H1 (cell line): Measurements from ENCODE around the gene PIK3R1. TPM values are rescaled to one million over a fixed set of nuclear protein-coding genes. Genes with fewer than 3 reads are reported as not detected.

Source experiments
- CTCF ChIA-PET: fragments of 300-600 bp; sonication (Branson Sonifier 250); formaldehyde crosslinking; loops from one replicate; lab custom pipeline; 2021; ENCODE audit not compliant: partially characterized antibody; lab: Charles Lee
- POLR2A ChIA-PET: fragments of 300-600 bp; sonication (Branson Sonifier 250); formaldehyde crosslinking; loops from one replicate; lab custom pipeline; 2021; ENCODE audit warnings: inconsistent platforms; ENCODE audit not compliant: partially characterized antibody; lab: Charles Lee
- DNase-seq, 2 experiments: peaks; one replicate each; pipeline versions ENCODE4 v3.0.0 to v3.0.0-alpha.2; 2010 to 2022; ENCODE audit warnings: low spot score in 2 of 2, low read depth in 1 of 2, mixed read lengths in 1 of 2
- FAIRE-seq: peaks from 2 replicates; lab custom pipeline; 2011; peaks lifted over from hg19 to GRCh38; lab: Jason Lieb, UNC
- H2AFZ ChIP-seq: 2 replicates; pipeline ENCODE4 v1.8.1; 2012; ENCODE audit warnings: low read length, inconsistent platforms
- H2AK5ac ChIP-seq: 2 replicates; pipeline ENCODE4 v1.6.1; 2013; ENCODE audit warnings: low read depth, low read length
- H2BK120ac ChIP-seq: replicated peaks from 2 replicates; pipeline ENCODE3; 2013; ENCODE audit warnings: low read depth, low read length, inconsistent platforms
- H2BK12ac ChIP-seq: 2 replicates; pipeline ENCODE4 v1.6.1; 2013; ENCODE audit warnings: low read depth, low read length
- H2BK15ac ChIP-seq: 2 replicates; pipeline ENCODE4 v1.6.1; 2013; ENCODE audit warnings: low read length
- H2BK20ac ChIP-seq: 2 replicates; pipeline ENCODE4 v1.6.1; 2013; ENCODE audit warnings: low read length
- H2BK5ac ChIP-seq: 2 replicates; pipeline ENCODE4 v1.6.1; 2013; ENCODE audit warnings: low read depth, low read length
- H3K14ac ChIP-seq: 2 replicates; pipeline ENCODE4 v1.6.1; 2013; ENCODE audit warnings: inconsistent platforms; ENCODE audit not compliant: insufficient read length
- H3K18ac ChIP-seq: 2 replicates; pipeline ENCODE4 v1.6.1; 2013; ENCODE audit warnings: low read length; ENCODE audit errors: extremely low read depth
- H3K23ac ChIP-seq: 2 replicates; pipeline ENCODE4 v1.6.1; 2013; ENCODE audit warnings: inconsistent platforms; ENCODE audit not compliant: insufficient read length
- H3K23me2 ChIP-seq: 2 replicates; pipeline ENCODE4 v1.6.1; 2013; ENCODE audit warnings: low read depth, low read length
- H3K27ac ChIP-seq: 2 replicates; pipeline ENCODE4 v1.6.1; 2011; ENCODE audit warnings: low read depth, low read length, inconsistent platforms
- H3K27me3 ChIP-seq, 4 experiments: replicated peaks in 1 of 4; 1 replicate in 1 of 4; 2 replicates in 3 of 4; pipeline versions ENCODE4 v1.6.1 to v1.8.1; 2011 to 2013; ENCODE audit warnings: low read length in 3 of 4, mild to moderate bottlenecking in 3 of 4, inconsistent platforms in 2 of 4, mixed read lengths in 2 of 4, moderate library complexity in 1 of 4; ENCODE audit not compliant: control insufficient read depth in 3 of 4, insufficient read depth in 3 of 4; ENCODE audit errors: extremely low read depth in 1 of 4
- H3K36me3 ChIP-seq, 4 experiments: 2 replicates each; pipeline versions ENCODE4 v1.6.1 to v1.8.1; 2011 to 2013; ENCODE audit warnings: mild to moderate bottlenecking in 4 of 4, low read length in 3 of 4, moderate library complexity in 2 of 4, control low read depth in 1 of 4, inconsistent platforms in 1 of 4; ENCODE audit not compliant: insufficient read depth in 4 of 4, control insufficient read depth in 2 of 4
- H3K4ac ChIP-seq: replicated peaks from 2 replicates; pipeline ENCODE3; 2013; ENCODE audit warnings: low read length, low read depth, mixed read lengths, inconsistent platforms; ENCODE audit not compliant: insufficient read length
- H3K4me1 ChIP-seq, 4 experiments: replicated peaks in 1 of 4; 1 replicate in 1 of 4; 2 replicates in 3 of 4; pipeline versions ENCODE4 v1.6.1 to v1.8.1; 2011 to 2013; ENCODE audit warnings: low read length in 3 of 4, inconsistent platforms in 2 of 4, mixed read lengths in 1 of 4; ENCODE audit not compliant: insufficient read depth in 4 of 4, control insufficient read depth in 3 of 4
- H3K4me2 ChIP-seq, 2 experiments: 2 replicates each; pipeline versions ENCODE4 v1.6.1 to v1.8.1; 2011 to 2013; ENCODE audit warnings: low read depth in 2 of 2, low read length in 2 of 2, control low read depth in 1 of 2, inconsistent platforms in 1 of 2, mild to moderate bottlenecking in 1 of 2; ENCODE audit not compliant: insufficient read depth in 1 of 2
- H3K4me3 ChIP-seq, 4 experiments: fragments of 200-600, 300-600 bp in 1 of 4; sonication (generic), shearing (Covaris generic), sonication (Bioruptor Twin) in 1 of 4; 2 replicates each; pipeline versions ENCODE4 v1.5.1 to v1.8.1; 2011 to 2016; ENCODE audit warnings: low read length in 4 of 4, low read depth in 3 of 4, control low read depth in 2 of 4, inconsistent platforms in 2 of 4, mild to moderate bottlenecking in 2 of 4, mixed read lengths in 1 of 4, moderate library complexity in 1 of 4; ENCODE audit not compliant: insufficient read depth in 2 of 4; ENCODE audit errors: extremely low read depth in 1 of 4
- H3K56ac ChIP-seq: replicated peaks from 2 replicates; pipeline ENCODE3; 2013; ENCODE audit warnings: low read depth, mild to moderate bottlenecking, mixed read lengths, low read length, inconsistent platforms; ENCODE audit not compliant: insufficient read length
- H3K79me1 ChIP-seq: 2 replicates; pipeline ENCODE4 v1.6.1; 2013; ENCODE audit warnings: low read depth, low read length, control low read depth
- H3K79me2 ChIP-seq, 2 experiments: 2 replicates each; pipeline versions ENCODE4 v1.6.1 to v1.8.1; 2012 to 2013; ENCODE audit warnings: low read length in 2 of 2, mild to moderate bottlenecking in 2 of 2, inconsistent platforms in 1 of 2; ENCODE audit not compliant: insufficient read depth in 2 of 2, control insufficient read depth in 1 of 2
- H3K9ac ChIP-seq, 4 experiments: replicated peaks in 1 of 4; 1 replicate in 1 of 4; 2 replicates in 3 of 4; pipeline versions ENCODE4 v1.6.1 to v1.8.1; 2011 to 2013; ENCODE audit warnings: low read depth in 3 of 4, low read length in 3 of 4, control low read depth in 2 of 4, mild to moderate bottlenecking in 2 of 4, moderate library complexity in 2 of 4, inconsistent platforms in 1 of 4; ENCODE audit errors: extremely low read depth in 1 of 4
- H3K9me3 ChIP-seq, 2 experiments: 2 replicates each; pipeline versions ENCODE4 v1.6.1 to v1.8.1; 2012 to 2013; ENCODE audit warnings: mild to moderate bottlenecking in 2 of 2, moderate library complexity in 2 of 2, control low read depth in 1 of 2, inconsistent platforms in 1 of 2, low read depth in 1 of 2, low read length in 1 of 2, mixed read lengths in 1 of 2; ENCODE audit not compliant: insufficient read depth in 2 of 2
- H4K20me1 ChIP-seq, 2 experiments: replicated peaks in 1 of 2; 2 replicates each; pipeline versions ENCODE3 to v1.8.1; 2011 to 2013; ENCODE audit warnings: inconsistent platforms in 2 of 2, low read length in 2 of 2, mild to moderate bottlenecking in 1 of 2; ENCODE audit not compliant: insufficient read depth in 2 of 2, control insufficient read depth in 1 of 2
- H4K5ac ChIP-seq: 2 replicates; pipeline ENCODE4 v1.6.1; 2013; ENCODE audit warnings: low read length, low read depth, mixed read lengths, inconsistent platforms; ENCODE audit not compliant: insufficient read length
- H4K8ac ChIP-seq: 2 replicates; pipeline ENCODE4 v1.8.0; 2013; ENCODE audit warnings: mild to moderate bottlenecking, moderate library complexity, low read length, inconsistent platforms; ENCODE audit not compliant: insufficient read depth; ENCODE audit errors: extremely low read depth
- H4K91ac ChIP-seq: replicated peaks from 2 replicates; pipeline ENCODE3; 2013; ENCODE audit warnings: low read length, mixed read lengths, inconsistent platforms; ENCODE audit not compliant: insufficient read length
- CTBP2 ChIP-seq: IDR thresholded peaks from 2 replicates; pipeline ENCODE4 v1.7.0; 2011; ENCODE audit warnings: borderline replicate concordance, mild to moderate bottlenecking, moderate library complexity, mixed read lengths, low read length; ENCODE audit not compliant: insufficient read depth, insufficient read length
- HDAC2 ChIP-seq, 2 experiments: fragments of 300-600 bp in 1 of 2; sonication (generic) in 1 of 2; IDR thresholded peaks; 2 replicates each; pipeline ENCODE4 v1.6.1; 2011 to 2012; ENCODE audit warnings: low read depth in 2 of 2, low read length in 2 of 2, mild to moderate bottlenecking in 2 of 2, moderate library complexity in 2 of 2, borderline replicate concordance in 1 of 2, inconsistent platforms in 1 of 2
- POLR2A ChIP-seq, 2 experiments: IDR thresholded peaks; 1 replicate in 1 of 2; 2 replicates in 1 of 2; pipeline ENCODE4 v1.6.1; 2011; ENCODE audit warnings: low read depth in 2 of 2, low read length in 2 of 2, mild to moderate bottlenecking in 2 of 2; ENCODE audit errors: control extremely low read depth in 1 of 2
- POU5F1 ChIP-seq: IDR thresholded peaks from 2 replicates; pipeline ENCODE4 v1.6.1; 2011; ENCODE audit warnings: low read depth, mild to moderate bottlenecking, low read length, moderate library complexity
- RBBP5 ChIP-seq: IDR thresholded peaks from 2 replicates; pipeline ENCODE4 v1.7.1; 2012; ENCODE audit warnings: low read depth, mild to moderate bottlenecking, inconsistent platforms, low read length, moderate library complexity, borderline replicate concordance
- RNF2 ChIP-seq: fragments of 200-900, 300-1000 bp; sonication (generic); IDR thresholded peaks from 2 replicates; pipeline ENCODE4 v1.7.1; 2016; ENCODE audit warnings: borderline replicate concordance, low read depth, mild to moderate bottlenecking, antibody characterized with exemption, low read length; ENCODE audit not compliant: poor library complexity, severe bottlenecking; ENCODE audit errors: missing control alignments
- RXRA ChIP-seq: IDR thresholded peaks from 2 replicates; pipeline ENCODE4 v1.6.1; 2011; ENCODE audit warnings: low read depth, mild to moderate bottlenecking, low read length, moderate library complexity; ENCODE audit not compliant: insufficient read depth
- SIX5 ChIP-seq: IDR thresholded peaks from 2 replicates; pipeline ENCODE4 v1.6.1; 2011; ENCODE audit warnings: mild to moderate bottlenecking, low read depth, low read length
- TAF1 ChIP-seq: IDR thresholded peaks from 2 replicates; pipeline ENCODE4 v1.6.1; 2011; ENCODE audit warnings: mild to moderate bottlenecking, low read depth, low read length
- ZNF274 ChIP-seq: IDR thresholded peaks from 2 replicates; pipeline ENCODE4 v1.7.0; 2012; ENCODE audit warnings: low read length, borderline replicate concordance; ENCODE audit errors: extremely low read depth
- WGBS, 2 experiments: shearing (Covaris generic) in 1 of 2; methylation state at CpG; one replicate each; pipeline versions ENCODE4 v1.1.6 to v1.1.7; 2013 to 2015; ENCODE audit warnings: low lambda C conversion rate in 2 of 2, mixed read lengths in 2 of 2, inconsistent platforms in 1 of 2, low coverage in 1 of 2, missing lambda C conversion rate in 1 of 2; ENCODE audit not compliant: insufficient replicate concordance in 2 of 2, insufficient coverage in 1 of 2, insufficient read length in 1 of 2; ENCODE audit errors: extremely low coverage in 1 of 2, missing lambda C conversion rate in 1 of 2; 5-methylcytosine and 5-hydroxymethylcytosine counted together
- polyA plus RNA-seq, 7 experiments: library from polyadenylated mRNA; depleted of rRNA in 3 of 7; stranded (reverse) in 5 of 7; unstranded in 2 of 7; fragments of >200 nt in 5 of 7; fragments of 200-250 nt in 2 of 7; gene quantifications; 1 replicate in 5 of 7; 2 replicates in 1 of 7; 4 replicates in 1 of 7; pipeline versions ENCODE4 v1.2.1 to v1.2.3, GENCODE V29; 2011 to 2013; ENCODE audit warnings: missing spikeins in 2 of 7, mixed read lengths in 2 of 7
- total RNA-seq: library from RNA; stranded (reverse); fragmentation: NEBNext Ultra II Directional; extraction: Animal tissue kit (Norgen Biotek cat#: 25700); gene quantifications from 2 replicates; pipeline ENCODE4 v1.2.1, GENCODE V29; 2021
- TF ChIP-seq, protein P1 (sequence below), 3 experiments: IDR thresholded peaks; 1 replicate in 2 of 3; 2 replicates in 1 of 3; pipeline versions ENCODE4 v1.5.1 to v1.6.1; 2011; ENCODE audit warnings: low read length in 3 of 3, mild to moderate bottlenecking in 3 of 3, inconsistent platforms in 2 of 3, low read depth in 1 of 3, moderate library complexity in 1 of 3; ENCODE audit not compliant: insufficient read depth in 1 of 3; ENCODE audit errors: control extremely low read depth in 1 of 3

Gene PIK3R1
- total and polyA plus RNA-seq, 2 of the 8 experiments (the other 6 are each of a cell fraction or from before 2014, with no cell fraction given): 2.3 to 13.7 TPM

DNA sequence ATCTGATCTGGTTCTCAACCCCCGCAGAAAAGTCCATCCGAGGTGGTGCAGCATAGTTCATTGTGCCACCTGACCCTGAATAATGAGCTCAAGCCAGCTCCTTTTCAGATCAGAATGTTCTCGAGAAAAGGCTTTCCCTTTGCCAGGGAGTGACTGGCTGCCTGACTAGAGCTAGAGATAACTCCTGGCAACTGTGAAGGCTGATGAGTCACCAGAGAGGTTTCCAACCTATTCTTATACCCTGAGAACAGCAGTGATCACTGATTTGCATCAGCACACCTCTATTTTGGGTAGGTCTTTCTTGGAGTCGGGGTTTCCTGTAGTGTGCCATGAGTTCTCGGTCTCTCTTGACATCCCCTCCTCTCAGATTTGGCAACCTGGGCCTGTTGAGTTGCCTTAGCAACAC is 127.9 kb downstream of the PIK3R1 start:
- Histone ChIP-seq H3K27me3 (no peaks in the 10 kb centered on the region), H2BK15ac (no peak overlapping the region), H2BK120ac (no peak overlapping the region), H3K4me1 (0 out of 7 replicates have a peak, but pooled peaks cover 0 to 2% (median under 1%) of the 10 kb centered on the region in 4 experiments), H3K9me3 (0 out of 4 replicates have a peak, but pooled peaks cover 0 to under 1% of the 10 kb centered on the region in 2 experiments), H3K14ac (no peak overlapping the region), H2BK20ac (no peak overlapping the region), H2BK12ac (no peak overlapping the region), H2BK5ac (no peak overlapping the region), H3K4me3 (no peak overlapping the region), H4K20me1 (no peaks in the 10 kb centered on the region), H4K8ac (no peak overlapping the region), H4K91ac (no peak overlapping the region), H3K9ac (no peak overlapping the region), H3K23ac (no peak overlapping the region), H3K18ac (no peak overlapping the region), H3K4ac (no peak overlapping the region), H2AFZ (no peak overlapping the region), H3K79me1 (no peaks in the 10 kb centered on the region), H3K27ac (no peak overlapping the region), H3K79me2 (no peaks in the 10 kb centered on the region), H3K4me2 (no peak overlapping the region), H4K5ac (no peak overlapping the region), H3K56ac (no peak overlapping the region), H2AK5ac (no peak overlapping the region), H3K36me3 (no peaks in the 10 kb centered on the region), H3K23me2 (no peaks in the 10 kb centered on the region)
- FAIRE-seq: no peak
- POLR2A ChIA-PET: no interaction called here
- CTCF ChIA-PET: no interaction called here
- no peak for DNase-seq
- 95% methylated on average over 5 of the region's 5 CpGs; no CpG with 5 or more reads in 1 of the 2 experiments for WGBS, 2 experiments
- TF ChIP-seq RBBP5 (no peak), CTBP2 (no peak), POU5F1 (no peak), ZNF274 (no peak), RNF2 (no peak), HDAC2 (IDR thresholded peaks at IDR 0.05; ENCODE audit: borderline replicate concordance in 1 of 2, low read depth in 2 of 2, low read length in 2 of 2) (no peak), POLR2A (IDR thresholded peaks at IDR 0.05; ENCODE audit: control extremely low read depth in 1 of 2, low read depth in 2 of 2, low read length in 2 of 2) (no peak), TAF1 (no peak), SIX5 (no peak), RXRA (no peak)
- TF ChIP-seq, protein P1, sequence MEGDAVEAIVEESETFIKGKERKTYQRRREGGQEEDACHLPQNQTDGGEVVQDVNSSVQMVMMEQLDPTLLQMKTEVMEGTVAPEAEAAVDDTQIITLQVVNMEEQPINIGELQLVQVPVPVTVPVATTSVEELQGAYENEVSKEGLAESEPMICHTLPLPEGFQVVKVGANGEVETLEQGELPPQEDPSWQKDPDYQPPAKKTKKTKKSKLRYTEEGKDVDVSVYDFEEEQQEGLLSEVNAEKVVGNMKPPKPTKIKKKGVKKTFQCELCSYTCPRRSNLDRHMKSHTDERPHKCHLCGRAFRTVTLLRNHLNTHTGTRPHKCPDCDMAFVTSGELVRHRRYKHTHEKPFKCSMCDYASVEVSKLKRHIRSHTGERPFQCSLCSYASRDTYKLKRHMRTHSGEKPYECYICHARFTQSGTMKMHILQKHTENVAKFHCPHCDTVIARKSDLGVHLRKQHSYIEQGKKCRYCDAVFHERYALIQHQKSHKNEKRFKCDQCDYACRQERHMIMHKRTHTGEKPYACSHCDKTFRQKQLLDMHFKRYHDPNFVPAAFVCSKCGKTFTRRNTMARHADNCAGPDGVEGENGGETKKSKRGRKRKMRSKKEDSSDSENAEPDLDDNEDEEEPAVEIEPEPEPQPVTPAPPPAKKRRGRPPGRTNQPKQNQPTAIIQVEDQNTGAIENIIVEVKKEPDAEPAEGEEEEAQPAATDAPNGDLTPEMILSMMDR (IDR thresholded peaks at IDR 0.05; ENCODE audit: control extremely low read depth in 1 of 3, insufficient read depth in 1 of 3, low read depth in 1 of 3, low read length in 3 of 3): no peak
